SU-DHL-6 (cell line): Measurements from ENCODE around the gene HUNK.

Experiments
- H2AFZ ChIP-seq: fragments of 200-600 bp; sonication (generic); 2 replicates; pipeline ENCODE4 v1.6.1; 2014; ENCODE audit warnings: low read depth, mild to moderate bottlenecking, moderate library complexity, mixed read lengths, antibody characterized with exemption, low read length; ENCODE audit not compliant: severe bottlenecking
- H3F3A ChIP-seq: fragments of 200-600 bp; shearing (Covaris generic); 2 replicates; pipeline ENCODE4 v1.6.0; 2016; ENCODE audit warnings: antibody characterized with exemption, mild to moderate bottlenecking; ENCODE audit not compliant: insufficient read depth
- H3K27ac ChIP-seq: fragments of 200-600 bp; sonication (generic); 2 replicates; pipeline ENCODE4 v1.5.1; 2016; ENCODE audit warnings: low read depth, mild to moderate bottlenecking, low read length, moderate library complexity, mixed read lengths
- H3K27me3 ChIP-seq: fragments of 200-600 bp; sonication (generic), shearing (Covaris generic); 2 replicates; pipeline ENCODE4 v1.6.0; 2014; ENCODE audit warnings: mild to moderate bottlenecking, low read length
- H3K36me3 ChIP-seq: fragments of 200-600 bp; sonication (generic); 2 replicates; pipeline ENCODE4 v1.6.1; 2014; ENCODE audit warnings: mild to moderate bottlenecking, low read length, mixed read lengths
- H3K4me2 ChIP-seq: fragments of 300-600, 200-600 bp; shearing (Covaris generic), sonication (generic); 2 replicates; pipeline ENCODE4 v1.6.0; 2014; ENCODE audit warnings: low read length, low read depth, mild to moderate bottlenecking; ENCODE audit not compliant: poor library complexity, severe bottlenecking
- H3K4me3 ChIP-seq: fragments of 200-600 bp; sonication (generic); 2 replicates; pipeline ENCODE4 v1.5.1; 2014; ENCODE audit warnings: antibody characterized with exemption, low read length, mild to moderate bottlenecking, mixed read lengths; ENCODE audit not compliant: insufficient read depth, poor library complexity, severe bottlenecking
- H3K79me2 ChIP-seq: fragments of 200-600 bp; sonication (generic); 2 replicates; pipeline ENCODE4 v1.6.1; 2014; ENCODE audit warnings: mild to moderate bottlenecking, low read length, moderate library complexity; ENCODE audit not compliant: insufficient read depth
- H3K9ac ChIP-seq: fragments of 200-600 bp; sonication (generic); 2 replicates; pipeline ENCODE4 v1.7.0; 2014; ENCODE audit warnings: mild to moderate bottlenecking, low read length
- H3K9me2 ChIP-seq: fragments of 200-600 bp; sonication (generic); replicated peaks from 2 replicates; pipeline ENCODE4 v1.6.1; 2014; ENCODE audit warnings: low read length; ENCODE audit not compliant: insufficient read depth
- H3K9me3 ChIP-seq: fragments of 200-600 bp; sonication (generic); 2 replicates; pipeline ENCODE4 v1.6.1; 2014; ENCODE audit warnings: low read length, mixed read lengths; ENCODE audit not compliant: insufficient read depth
- H4K20me1 ChIP-seq: fragments of 200-600 bp; sonication (generic); 2 replicates; pipeline ENCODE4 v1.6.1; 2014; ENCODE audit warnings: low read depth, mild to moderate bottlenecking, antibody characterized with exemption, low read length, moderate library complexity, mixed read lengths
- EZH2phosphoT487 ChIP-seq: fragments of 200-600 bp; sonication (generic), shearing (Covaris generic); conservative IDR thresholded peaks from 2 replicates; pipeline ENCODE4 v1.6.1; 2018; ENCODE audit warnings: mild to moderate bottlenecking, antibody characterized with exemption, low read length, moderate library complexity, mixed read lengths
- TF ChIP-seq, protein P1 (sequence below): fragments of 200-600 bp; sonication (generic); IDR thresholded peaks from one replicate; pipeline ENCODE4 v1.5.1; 2017; ENCODE audit warnings: antibody characterized with exemption, mild to moderate bottlenecking, low read length, moderate library complexity; ENCODE audit not compliant: insufficient read depth, poor library complexity, severe bottlenecking

HUNK gene

GRCh38 chr21:31941694-31942093, 68.9 kb downstream of the HUNK start:
- Histone ChIP-seq H3K4me3 (no peak overlapping the region), H3K79me2 (no peaks in the 10 kb centered on the region), H2AFZ (no peak overlapping the region), H3F3A (no peaks in the 10 kb centered on the region), H3K27ac (no peak overlapping the region), H3K9me3 (no peaks in the 10 kb centered on the region), H3K36me3 (no peaks in the 10 kb centered on the region), H3K9ac (no peak overlapping the region), H3K9me2 (no peaks in the 10 kb centered on the region), H3K4me2 (no peak overlapping the region), H3K27me3 (no peaks in the 10 kb centered on the region), H4K20me1 (no peaks in the 10 kb centered on the region)
- no peak for TF ChIP-seq EZH2phosphoT487
- TF ChIP-seq, protein P1, sequence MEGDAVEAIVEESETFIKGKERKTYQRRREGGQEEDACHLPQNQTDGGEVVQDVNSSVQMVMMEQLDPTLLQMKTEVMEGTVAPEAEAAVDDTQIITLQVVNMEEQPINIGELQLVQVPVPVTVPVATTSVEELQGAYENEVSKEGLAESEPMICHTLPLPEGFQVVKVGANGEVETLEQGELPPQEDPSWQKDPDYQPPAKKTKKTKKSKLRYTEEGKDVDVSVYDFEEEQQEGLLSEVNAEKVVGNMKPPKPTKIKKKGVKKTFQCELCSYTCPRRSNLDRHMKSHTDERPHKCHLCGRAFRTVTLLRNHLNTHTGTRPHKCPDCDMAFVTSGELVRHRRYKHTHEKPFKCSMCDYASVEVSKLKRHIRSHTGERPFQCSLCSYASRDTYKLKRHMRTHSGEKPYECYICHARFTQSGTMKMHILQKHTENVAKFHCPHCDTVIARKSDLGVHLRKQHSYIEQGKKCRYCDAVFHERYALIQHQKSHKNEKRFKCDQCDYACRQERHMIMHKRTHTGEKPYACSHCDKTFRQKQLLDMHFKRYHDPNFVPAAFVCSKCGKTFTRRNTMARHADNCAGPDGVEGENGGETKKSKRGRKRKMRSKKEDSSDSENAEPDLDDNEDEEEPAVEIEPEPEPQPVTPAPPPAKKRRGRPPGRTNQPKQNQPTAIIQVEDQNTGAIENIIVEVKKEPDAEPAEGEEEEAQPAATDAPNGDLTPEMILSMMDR: no peak

- Histone ChIP-seq H3K36me3 (no peaks in the 10 kb centered on the region), H4K20me1 (no peaks in the 10 kb centered on the region), H2AFZ (no peak overlapping the region), H3K9me2 (no peaks in the 10 kb centered on the region), H3K27me3 (no peaks in the 10 kb centered on the region), H3K9ac (no peak overlapping the region), H3K9me3 (no peaks in the 10 kb centered on the region), H3K27ac (no peak overlapping the region), H3F3A (no peaks in the 10 kb centered on the region), H3K4me2 (no peak overlapping the region), H3K79me2 (no peaks in the 10 kb centered on the region), H3K4me3 (no peak overlapping the region)
- no peak for TF ChIP-seq EZH2phosphoT487
- TF ChIP-seq, protein P1: no peak
These were observed 70.7 kb downstream of the HUNK start for GRCh38 chr21:31943561-31943960.

GRCh38 chr21:31945141-31945540, 72.3 kb downstream of the HUNK start:
- no peak overlapping the region for H2AFZ ChIP-seq
- no peaks in the 10 kb centered on the region for H3F3A ChIP-seq
- H3K9ac ChIP-seq: no peak overlapping the region
- no peaks in the 10 kb centered on the region for H4K20me1 ChIP-seq
- no peaks in the 10 kb centered on the region for H3K79me2 ChIP-seq
- TF ChIP-seq, protein P1: no peak
- TF ChIP-seq EZH2phosphoT487: no peak
- H3K27ac ChIP-seq: no peak overlapping the region
- no peaks in the 10 kb centered on the region for H3K9me3 ChIP-seq
- no peaks in the 10 kb centered on the region for H3K36me3 ChIP-seq
- H3K4me2 ChIP-seq: no peak overlapping the region
- no peak overlapping the region for H3K4me3 ChIP-seq
- no peaks in the 10 kb centered on the region for H3K9me2 ChIP-seq
- H3K27me3 ChIP-seq: no peaks in the 10 kb centered on the region
